ENCODE data around the gene RNF227.

GRCh38 chr17:7927596-7927995 lies 11.5 kb upstream of the RNF227 start:
- TF ChIP-seq ISL1 (CRISPR knock-in tag; IDR thresholded peaks at IDR 0.05) = no peak
- TF ChIP-seq PPARA (CRISPR knock-in tag; IDR thresholded peaks at IDR 0.05; ENCODE audit: borderline replicate concordance) = no peak
- no peak for TF ChIP-seq PATZ1 (CRISPR knock-in tag; IDR thresholded peaks at IDR 0.05; ENCODE audit: borderline replicate concordance)
- TF ChIP-seq SNAI2 (CRISPR knock-in tag; IDR thresholded peaks at IDR 0.05) = no peak
- TF ChIP-seq ZFP30 (CRISPR knock-in tag; IDR thresholded peaks at IDR 0.05) = no peak
- TF ChIP-seq RARB (CRISPR knock-in tag; IDR thresholded peaks at IDR 0.05) = no peak
- TF ChIP-seq CREB5 (CRISPR knock-in tag; IDR thresholded peaks at IDR 0.05; ENCODE audit: low read depth) = no peak
- TF ChIP-seq ARNTL (CRISPR knock-in tag; IDR thresholded peaks at IDR 0.05; ENCODE audit: borderline replicate concordance, low read depth) = no peak
- no peak for TF ChIP-seq BACH2 (CRISPR knock-in tag; IDR thresholded peaks at IDR 0.05; ENCODE audit: borderline replicate concordance)

Data from SK-N-SH treated with all-trans-retinoic acid at 6 μM for 48 hours (cell line).